Dendritic cell treated with granulocyte-macrophage colony-stimulating factor and Interleukin-4, amounts not matched to agents 40 ng/mL and 50 ng/mL, for 4 days (primary cell): Measurements from ENCODE around the gene KRT32.
A peak's percentile ranks its signal among the peaks of the same experiment; 100 is the strongest.

Experiments used
- H3K27ac Mint-ChIP-seq: one replicate; pipeline ENCODE4 v1.8.0; 2022; ENCODE audit warnings: mild to moderate bottlenecking, mixed read lengths
- H3K27me3 Mint-ChIP-seq: one replicate; pipeline ENCODE4 v1.8.0; 2022; ENCODE audit warnings: mild to moderate bottlenecking, mixed read lengths
- H3K36me3 Mint-ChIP-seq: one replicate; pipeline ENCODE4 v1.8.0; 2022; ENCODE audit warnings: low read depth, mixed read lengths
- H3K4me1 Mint-ChIP-seq: one replicate; pipeline ENCODE4 v1.8.0; 2022; ENCODE audit warnings: low read depth, mixed read lengths
- H3K4me3 Mint-ChIP-seq: one replicate; pipeline ENCODE4 v1.8.0; 2022; ENCODE audit warnings: mild to moderate bottlenecking, moderate library complexity, mixed read lengths
- H3K9me3 Mint-ChIP-seq: one replicate; pipeline ENCODE4 v1.8.0; 2022; ENCODE audit warnings: mixed read lengths
- intact Hi-C: fragments of 100-400 bp; cut with micrococcal nuclease; formaldehyde crosslinking; loops from one replicate; pipeline ENCODE4 v1.15.0; 2022

KRT32 gene

DNA sequence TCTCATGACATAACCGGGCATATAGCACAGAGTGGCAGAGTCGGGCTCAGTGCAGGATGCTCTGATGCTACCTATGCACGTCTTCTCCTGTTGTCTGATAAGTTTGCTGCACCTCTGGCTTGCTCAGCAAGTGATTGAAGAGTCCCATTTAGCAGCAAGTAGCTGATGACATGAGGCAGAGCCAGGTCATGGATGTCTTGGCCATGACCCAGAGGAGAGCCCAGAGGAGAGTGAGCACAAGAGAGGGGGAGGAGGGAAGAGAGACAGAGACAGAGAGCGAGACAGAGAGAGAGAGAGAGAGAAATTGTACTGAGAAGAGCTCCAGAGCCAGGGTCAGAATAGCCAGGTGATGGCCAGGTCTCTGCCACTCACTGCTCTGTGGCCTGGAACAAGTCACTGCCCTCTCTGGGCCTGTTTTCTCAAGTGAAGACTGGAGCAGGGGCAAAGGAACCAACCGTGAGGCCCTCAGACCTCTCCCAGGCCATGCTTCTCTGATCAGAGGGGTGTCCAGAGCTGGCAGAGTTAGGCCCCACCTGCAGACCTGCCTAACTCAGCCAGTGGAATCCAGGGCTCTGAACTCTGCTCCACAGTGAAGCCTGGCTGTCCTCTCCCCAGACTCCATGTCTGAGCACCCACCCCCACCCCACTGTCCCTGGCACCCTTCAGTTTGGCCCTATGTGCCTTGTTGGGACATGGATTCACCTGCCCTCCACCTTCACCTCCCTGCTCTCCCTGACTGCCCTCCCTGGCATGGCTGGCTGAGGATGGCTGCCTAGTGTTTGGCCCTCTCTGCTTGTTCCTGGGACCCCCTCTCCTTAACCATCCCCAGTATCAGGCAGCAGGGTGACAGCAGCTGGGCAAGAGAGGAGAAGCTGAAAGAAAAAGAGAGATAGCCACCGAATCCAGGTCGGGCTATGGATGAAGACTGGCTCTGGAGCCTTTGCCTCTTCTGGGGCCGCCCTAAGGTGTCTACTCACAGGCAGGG lies 18.0 kb upstream of the KRT32 start:
- H3K9me3 Mint-ChIP-seq: no peaks in the 10 kb centered on the region
- peaks cover 30% of the 10 kb centered on the region for H3K4me1 Mint-ChIP-seq
- no peaks in the 10 kb centered on the region for H3K36me3 Mint-ChIP-seq
- H3K27me3 Mint-ChIP-seq: peaks cover 10% of the 10 kb centered on the region
- no peak overlapping the region for H3K4me3 Mint-ChIP-seq
- no peak overlapping the region for H3K27ac Mint-ChIP-seq
- intact Hi-C loops: loop anchor here (5.0 kb wide), 1 partner anchor 177 kb away; no protein-coding TSS in a partner anchor

- intact Hi-C loops: no loop called here
- Mint-ChIP-seq H3K4me3 (no peak overlapping the region), H3K4me1 (peaks cover 25% of the 10 kb centered on the region), H3K27ac (no peak overlapping the region), H3K36me3 (no peaks in the 10 kb centered on the region), H3K27me3 (peaks cover 10% of the 10 kb centered on the region), H3K9me3 (no peaks in the 10 kb centered on the region)
Observed at GRCh38 chr17:41483991-41484826, 17.0 kb upstream of the KRT32 start.

GRCh38 chr17:41483531-41483930 lies 16.3 kb upstream of the KRT32 start:
- Mint-ChIP-seq H3K9me3 (no peaks in the 10 kb centered on the region), H3K27me3 (peaks cover 10% of the 10 kb centered on the region), H3K36me3 (no peaks in the 10 kb centered on the region), H3K4me1 (peaks cover 18% of the 10 kb centered on the region), H3K4me3 (no peak overlapping the region), H3K27ac (no peak overlapping the region)
- intact Hi-C loops: no loop called here

DNA sequence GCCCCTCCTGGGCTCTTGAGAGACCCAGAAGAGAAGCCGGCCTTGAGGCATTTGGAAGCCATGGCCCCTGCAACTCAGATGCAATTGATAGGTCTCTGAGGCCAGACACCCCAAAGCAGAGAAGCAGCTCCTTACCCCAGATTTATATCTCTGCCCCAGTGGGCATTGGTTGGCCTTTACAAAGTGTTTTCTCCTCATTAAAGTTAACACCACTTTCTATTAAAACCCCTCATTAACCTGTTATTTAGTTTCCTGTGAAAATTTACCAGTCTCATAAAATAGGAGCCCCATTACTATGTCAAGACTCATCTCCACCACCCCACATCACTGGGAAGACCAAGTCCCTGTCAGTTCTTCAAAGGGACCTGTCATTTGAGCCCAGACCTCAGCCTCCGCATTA lies 13.8 kb upstream of the KRT32 start, which contains the start of gene KRT35:
Gene KRT35 (minus strand): TSS at position 116 of the 400 bp plus-strand sequence. CDS start 54 bp downstream, at position 62.
- intact Hi-C loops: no loop called here
- peaks cover 5% of the 10 kb centered on the region for H3K4me1 Mint-ChIP-seq

GRCh38 chr17:41480581-41480980 lies 13.4 kb upstream of the KRT32 start:
- intact Hi-C loops: no loop called here
- H3K27me3 Mint-ChIP-seq: peaks cover 5% of the 10 kb centered on the region
- H3K27ac Mint-ChIP-seq: no peak overlapping the region
- no peaks in the 10 kb centered on the region for H3K9me3 Mint-ChIP-seq
- H3K4me3 Mint-ChIP-seq: no peak overlapping the region
- H3K36me3 Mint-ChIP-seq: no peaks in the 10 kb centered on the region
- peaks cover 5% of the 10 kb centered on the region for H3K4me1 Mint-ChIP-seq

More for the DNA sequence above, 13.8 kb upstream of the KRT32 start, which contains the start of gene KRT35:
- Mint-ChIP-seq H3K27me3 (peaks cover 5% of the 10 kb centered on the region), H3K36me3 (no peaks in the 10 kb centered on the region), H3K27ac (no peak within 1 kb of the TSS), H3K9me3 (no peaks in the 10 kb centered on the region), H3K4me3 (no peak within 1 kb of the TSS)

DNA sequence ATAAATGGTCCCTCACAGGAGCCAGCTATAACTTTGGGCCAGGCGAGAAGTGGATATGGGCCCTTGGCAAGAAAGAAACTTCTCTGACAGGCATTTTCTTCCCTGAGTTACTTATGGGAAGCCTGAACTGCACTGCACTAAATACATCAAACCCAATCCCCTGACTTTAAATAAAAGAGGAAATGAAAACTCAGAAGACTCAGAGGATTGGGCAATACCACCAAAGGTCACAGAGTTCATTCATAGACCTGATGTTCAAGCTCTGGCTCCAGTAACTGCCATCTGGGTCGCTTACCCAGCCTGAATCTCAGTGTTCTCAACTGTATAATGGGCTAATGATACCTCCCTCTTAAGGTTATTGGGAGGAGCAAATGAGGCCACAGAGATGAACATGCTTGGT lies 12.9 kb upstream of the KRT32 start:
- no peak overlapping the region for H3K4me3 Mint-ChIP-seq
- intact Hi-C loops: no loop called here
- no peaks in the 10 kb centered on the region for H3K9me3 Mint-ChIP-seq
- H3K27me3 Mint-ChIP-seq: peaks cover 5% of the 10 kb centered on the region
- no peak overlapping the region for H3K27ac Mint-ChIP-seq
- H3K36me3 Mint-ChIP-seq: no peaks in the 10 kb centered on the region
- peaks cover 5% of the 10 kb centered on the region for H3K4me1 Mint-ChIP-seq

GRCh38 chr17:41478237-41478636 lies 11.1 kb upstream of the KRT32 start:
- Mint-ChIP-seq H3K36me3 (no peaks in the 10 kb centered on the region), H3K27me3 (peaks cover 12% of the 10 kb centered on the region), H3K27ac (no peak overlapping the region), H3K4me3 (no peak overlapping the region), H3K9me3 (no peaks in the 10 kb centered on the region), H3K4me1 (peaks cover 5% of the 10 kb centered on the region)
- intact Hi-C loops: no loop called here

- no peaks in the 10 kb centered on the region for H3K9me3 Mint-ChIP-seq
- H3K27me3 Mint-ChIP-seq: peaks cover 17% of the 10 kb centered on the region
- intact Hi-C loops: no loop called here
- peak overlapping the region; percentile 27 for H3K27ac Mint-ChIP-seq
- H3K4me1 Mint-ChIP-seq: peaks cover 5% of the 10 kb centered on the region
- H3K4me3 Mint-ChIP-seq: no peak overlapping the region
- no peaks in the 10 kb centered on the region for H3K36me3 Mint-ChIP-seq
Observed at GRCh38 chr17:41476866-41477815, 10.0 kb upstream of the KRT32 start.

- Mint-ChIP-seq H3K4me1 (peaks cover 5% of the 10 kb centered on the region), H3K36me3 (no peaks in the 10 kb centered on the region), H3K9me3 (no peaks in the 10 kb centered on the region), H3K4me3 (no peak overlapping the region), H3K27me3 (peaks cover 20% of the 10 kb centered on the region), H3K27ac (no peak overlapping the region)
- intact Hi-C loops: no loop called here
Observed at GRCh38 chr17:41475421-41475820, 8.2 kb upstream of the KRT32 start.

DNA sequence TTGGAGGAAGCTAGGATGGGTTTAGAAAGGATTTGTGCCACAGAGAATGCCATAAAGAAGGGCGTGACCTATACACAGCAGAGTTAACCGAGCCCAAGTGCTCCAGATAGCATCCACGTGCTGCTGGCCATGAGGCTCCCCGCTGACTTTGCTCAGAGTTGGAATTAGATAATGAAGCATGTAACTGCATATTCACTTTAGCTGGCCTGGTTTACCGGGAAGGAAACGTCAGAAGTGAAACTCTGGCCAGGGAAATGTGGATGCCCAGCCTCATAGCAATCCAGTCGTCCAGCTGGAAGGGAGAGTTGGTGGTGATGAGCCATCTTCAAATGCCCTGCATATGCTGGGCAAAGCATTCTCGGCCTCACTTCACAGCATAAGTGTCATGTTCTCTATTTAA lies 7.7 kb upstream of the KRT32 start:
- Mint-ChIP-seq H3K27me3 (peaks cover 20% of the 10 kb centered on the region), H3K27ac (no peak overlapping the region), H3K9me3 (no peaks in the 10 kb centered on the region), H3K4me3 (no peak overlapping the region), H3K4me1 (peaks cover 2% of the 10 kb centered on the region), H3K36me3 (no peaks in the 10 kb centered on the region)
- intact Hi-C loops: no loop called here

DNA sequence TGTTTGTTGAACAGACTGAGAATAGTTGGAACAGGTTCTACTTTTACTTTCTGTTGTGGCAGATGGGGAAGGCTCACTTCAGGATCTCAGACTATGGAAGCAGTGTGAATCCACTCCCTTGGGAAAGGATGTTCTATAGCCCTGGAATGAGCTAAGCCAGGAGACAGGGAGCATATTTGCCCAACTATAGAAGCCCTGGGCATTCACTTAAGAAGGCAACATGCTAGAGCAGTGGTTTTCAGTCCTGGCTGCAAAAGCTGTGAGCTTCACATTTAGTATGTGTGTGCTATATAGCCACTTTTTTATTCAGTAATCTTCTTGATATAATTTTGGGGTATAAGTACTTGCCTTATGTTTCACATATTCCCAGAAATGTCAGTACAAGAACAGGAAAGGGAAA lies 1.2 kb upstream of the KRT32 start:
- intact Hi-C loops: no loop called here
- Mint-ChIP-seq H3K36me3 (no peaks in the 10 kb centered on the region), H3K4me3 (no peak overlapping the region), H3K4me1 (no peaks in the 10 kb centered on the region), H3K9me3 (no peaks in the 10 kb centered on the region), H3K27me3 (peaks cover 20% of the 10 kb centered on the region), H3K27ac (no peak overlapping the region)

DNA sequence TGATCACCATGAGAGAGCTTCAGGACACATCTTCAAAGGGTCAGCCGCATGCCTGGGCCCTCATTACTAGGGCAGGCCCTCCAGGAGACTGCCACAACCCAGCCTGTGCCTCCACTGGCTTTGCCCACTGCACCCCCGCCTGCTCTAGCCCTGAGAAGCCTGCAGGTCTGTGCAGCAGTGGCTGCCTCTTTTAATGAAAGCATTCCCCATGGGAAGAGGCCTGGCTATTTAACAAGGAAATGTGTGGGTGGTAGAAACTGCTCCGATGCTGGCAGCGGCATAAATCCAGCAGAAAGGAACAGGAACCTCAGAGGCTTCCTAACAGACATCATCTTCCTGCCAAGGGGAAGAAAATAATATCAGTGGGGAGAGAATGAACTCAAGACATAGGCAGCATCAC lies 375 bp upstream of the KRT32 start:
- intact Hi-C loops: no loop called here
- Mint-ChIP-seq H3K9me3 (no peaks in the 10 kb centered on the region), H3K4me1 (no peaks in the 10 kb centered on the region), H3K27me3 (peaks cover 17% of the 10 kb centered on the region), H3K36me3 (no peaks in the 10 kb centered on the region), H3K4me3 (no peak overlapping the region), H3K27ac (no peak overlapping the region)

DNA sequence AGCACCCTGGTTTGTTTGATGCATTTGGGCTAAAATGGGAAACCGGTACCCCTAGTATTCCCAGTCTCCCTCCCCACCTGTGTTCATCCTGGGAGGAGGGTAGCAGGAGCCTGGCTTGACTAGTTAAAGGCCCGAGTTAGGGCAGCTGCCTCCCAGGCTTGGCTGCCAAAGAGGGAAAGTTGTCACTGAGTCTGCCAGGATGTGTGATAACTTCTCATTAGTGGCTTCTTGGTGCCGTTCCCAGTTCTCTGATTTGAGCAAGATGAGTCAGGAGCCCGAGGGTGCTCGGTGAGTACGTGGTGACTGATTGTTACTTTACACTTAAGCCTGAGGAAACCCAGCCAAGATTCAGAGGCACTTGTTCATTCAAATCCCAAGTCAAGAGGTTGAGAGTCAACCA lies 2.5 kb downstream of the KRT32 start:
- intact Hi-C loops: no loop called here
- peaks cover 12% of the 10 kb centered on the region for H3K27me3 Mint-ChIP-seq

More for the DNA sequence above, 2.5 kb downstream of the KRT32 start:
- H3K27ac Mint-ChIP-seq: no peak overlapping the region
- H3K9me3 Mint-ChIP-seq: no peaks in the 10 kb centered on the region
- H3K36me3 Mint-ChIP-seq: no peaks in the 10 kb centered on the region
- no peak overlapping the region for H3K4me3 Mint-ChIP-seq
- H3K4me1 Mint-ChIP-seq: no peaks in the 10 kb centered on the region
